Mesangial cell (primary cell): ENCODE results near the gene RNF19B. TPM values are rescaled to one million over a fixed set of nuclear protein-coding genes. Genes with fewer than 3 reads are reported as not detected.

ENCODE experiments used
- total RNA-seq: library from RNA; depleted of rRNA; stranded (reverse); fragments of >200 nt; gene quantifications from 2 replicates; pipeline ENCODE4 v1.2.3, GENCODE V29; 2015

The RNF19B gene
- 18.4 and 25.5 TPM in 2 replicates for total RNA-seq

GRCh38 chr1:32964461-32965250, at the start of gene RNF19B:
Gene RNF19B (minus strand): TSS chr1:32964809. CDS start chr1:32964685, 124 bp downstream.

DNA sequence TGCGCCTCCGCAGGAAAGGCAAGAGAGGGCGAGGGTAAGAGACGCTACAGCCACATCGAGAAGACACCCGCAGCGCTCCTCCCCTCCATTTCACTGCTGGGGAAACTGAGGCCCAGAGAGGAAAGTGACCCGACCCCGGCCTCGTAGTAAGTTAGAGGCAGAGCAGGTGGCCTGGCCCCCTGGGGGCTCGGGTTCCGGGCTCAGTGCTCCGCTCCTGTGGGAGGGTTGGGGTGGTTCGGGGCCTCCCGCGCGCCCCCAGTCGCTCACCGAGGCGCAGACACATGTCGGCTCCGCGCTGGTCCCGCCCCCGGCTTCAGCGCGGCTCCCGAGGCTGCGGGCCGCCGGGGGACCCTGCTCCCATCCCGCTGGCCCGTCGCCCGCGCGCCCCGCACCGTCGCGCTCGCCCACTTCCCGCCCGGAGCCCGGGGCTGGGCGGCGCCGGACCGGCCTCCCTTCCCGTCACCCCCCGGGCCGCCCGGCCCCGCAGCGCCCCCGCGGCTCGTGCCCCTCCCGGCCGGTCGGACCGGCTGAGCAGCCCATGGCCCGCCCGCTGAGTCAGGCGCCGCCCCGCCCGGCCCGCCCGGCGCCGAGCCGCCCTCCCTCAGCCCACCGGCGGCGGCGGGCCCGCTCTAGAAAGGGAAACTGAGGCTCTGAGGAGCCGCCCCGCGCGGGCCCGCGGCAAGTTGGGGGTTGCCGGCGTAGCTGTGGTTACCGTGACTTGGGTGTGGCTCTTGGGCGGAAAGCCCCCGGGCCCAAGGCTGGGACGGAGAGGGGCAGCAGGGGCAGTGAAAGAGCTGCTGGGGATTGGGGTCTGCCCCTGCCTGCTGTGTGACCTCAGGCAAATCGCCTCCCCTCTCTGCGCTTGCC, 63.4 kb downstream of the RNF19B start, which contains the start of gene TMEM54:
Gene TMEM54 (minus strand): TSS at position 434 of the 867 bp plus-strand sequence. CDS start 151 bp downstream, at position 283.

Other genes with a start within 250 kb of the RNF19B start
- 82.0 and 114 TPM in 2 replicates for gene YARS1, start 147.5 kb downstream of the RNF19B start, total RNA-seq
- gene S100PBP, start 147.2 kb downstream of the RNF19B start, total RNA-seq = 11.7 and 12.8 TPM in 2 replicates
- gene FNDC5, start 93.9 kb downstream of the RNF19B start, total RNA-seq = 0.51 and 0.81 TPM in 2 replicates
- gene HPCA, start 78.3 kb downstream of the RNF19B start, total RNA-seq = 1.1 TPM in 1 of 2 replicates, not detected in the other
- gene TMEM54, start 63.4 kb downstream of the RNF19B start, total RNA-seq = 109 and 130 TPM in 2 replicates
- gene AK2, start 72.1 kb upstream of the RNF19B start, total RNA-seq = 113 and 167 TPM in 2 replicates
- gene AZIN2, start 116.3 kb upstream of the RNF19B start, total RNA-seq = 2.4 and 9.6 TPM in 2 replicates
- gene TRIM62, start 217.2 kb upstream of the RNF19B start, total RNA-seq = 7.3 and 21.9 TPM in 2 replicates